Kasumi-1 (cell line): Measurements from ENCODE around the gene CLCNKB.
"Not testable (repeated sequence)": the region's sequence is repeated elsewhere in the genome, so short reads cannot be mapped to it uniquely, and the experiment has no call there.

Source experiments
- DNase-seq, 2 experiments: peaks; one replicate each; lab custom pipeline; 2025; lab: John Stamatoyannopoulos, UW

The CLCNKB gene

DNA sequence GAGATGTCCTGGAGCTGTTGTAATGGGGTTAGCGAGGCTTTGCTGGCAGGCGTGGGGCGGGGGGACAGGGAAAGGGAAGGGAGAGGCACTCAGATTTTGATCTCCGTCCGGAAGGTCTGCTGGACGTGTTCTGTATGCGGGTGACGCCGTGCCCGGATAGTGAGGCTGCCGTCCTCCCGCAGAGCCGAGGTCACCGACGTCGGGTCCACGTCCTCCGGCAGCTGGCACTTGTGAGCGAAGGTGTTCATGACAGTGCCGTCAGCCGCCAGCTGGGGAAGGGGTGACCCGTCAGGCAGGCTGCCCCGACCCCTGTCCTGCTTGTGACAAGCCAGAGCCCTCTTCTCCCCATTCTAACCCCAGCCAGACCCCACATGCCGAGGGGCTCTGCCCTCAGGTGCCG, 28.1 kb upstream of the CLCNKB start:
- DNase-seq = no peak

DNA sequence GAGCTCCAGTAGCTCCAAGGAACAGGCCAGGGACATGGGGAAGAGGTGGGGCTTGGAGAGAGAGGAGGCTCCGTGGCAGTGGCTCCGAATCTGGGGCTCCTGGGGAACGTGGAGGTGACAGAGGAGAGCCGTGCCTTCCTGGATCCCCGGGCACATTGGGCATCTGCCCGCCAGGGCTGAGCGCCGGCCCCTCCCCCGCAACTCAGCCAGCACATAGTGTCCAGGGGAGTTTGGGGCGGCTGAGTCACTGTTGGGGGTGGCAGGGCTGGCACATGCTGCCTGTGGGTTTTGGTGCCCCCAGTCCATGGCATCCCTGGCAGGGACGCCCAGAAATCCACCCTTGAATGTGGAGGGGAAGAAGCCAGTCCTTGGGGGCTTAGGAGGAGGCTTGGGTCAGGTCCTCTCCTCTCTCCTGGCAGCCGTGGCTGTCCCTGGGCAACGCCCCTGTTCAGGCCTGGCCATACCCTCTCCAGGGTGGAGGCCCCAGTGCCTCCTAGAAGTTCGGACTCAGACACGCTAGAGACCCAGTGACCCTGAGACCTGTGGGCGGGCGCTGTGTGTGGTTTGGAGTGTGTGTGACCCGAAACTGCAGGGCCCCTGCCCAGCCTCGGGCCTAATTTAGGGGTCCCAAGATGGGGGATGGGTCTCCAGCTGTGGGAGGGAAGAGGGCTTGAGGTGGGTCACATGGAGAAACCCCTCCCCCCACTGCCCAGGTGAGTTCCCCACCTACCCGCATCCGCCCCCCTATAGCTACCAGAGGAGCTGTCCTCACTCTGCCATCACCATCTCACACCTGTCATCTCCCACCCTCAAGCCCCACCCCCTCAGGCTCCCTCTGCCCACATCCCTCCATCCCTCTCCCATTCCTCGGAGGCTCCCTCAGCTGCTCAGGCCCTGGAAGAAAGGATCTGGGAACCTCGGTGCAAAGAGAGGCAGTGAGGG, 27.4 kb upstream of the CLCNKB start:
- DNase-seq = no peak

DNA sequence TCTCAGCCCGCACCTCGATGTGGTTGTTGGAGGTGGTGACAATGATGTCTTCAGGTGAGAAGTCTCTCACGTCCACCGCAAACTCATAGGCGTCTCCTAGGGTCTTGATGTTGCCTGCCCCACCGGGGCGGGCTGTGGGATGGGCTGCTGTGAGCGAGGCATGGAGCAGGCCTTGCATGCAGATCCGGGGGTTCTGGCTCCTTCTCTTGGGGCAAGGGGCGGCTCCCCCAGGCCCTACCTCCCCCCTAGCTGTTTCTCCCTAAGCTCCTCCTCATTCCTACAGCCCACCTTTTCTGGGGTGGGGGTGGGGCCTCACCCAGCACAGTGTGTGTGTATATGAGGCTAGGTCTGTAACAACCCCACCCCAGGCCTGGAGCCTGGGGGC, 26.5 kb upstream of the CLCNKB start:
- no peak for DNase-seq

GRCh38 chr1:16017461-16018303, 25.9 kb upstream of the CLCNKB start, which contains the start of gene HSPB7:
Gene HSPB7, minus strand, starts transcription at chr1:16018043. Its CDS starts 80 bp downstream, at chr1:16017963.
- DNase-seq = no peak

DNA sequence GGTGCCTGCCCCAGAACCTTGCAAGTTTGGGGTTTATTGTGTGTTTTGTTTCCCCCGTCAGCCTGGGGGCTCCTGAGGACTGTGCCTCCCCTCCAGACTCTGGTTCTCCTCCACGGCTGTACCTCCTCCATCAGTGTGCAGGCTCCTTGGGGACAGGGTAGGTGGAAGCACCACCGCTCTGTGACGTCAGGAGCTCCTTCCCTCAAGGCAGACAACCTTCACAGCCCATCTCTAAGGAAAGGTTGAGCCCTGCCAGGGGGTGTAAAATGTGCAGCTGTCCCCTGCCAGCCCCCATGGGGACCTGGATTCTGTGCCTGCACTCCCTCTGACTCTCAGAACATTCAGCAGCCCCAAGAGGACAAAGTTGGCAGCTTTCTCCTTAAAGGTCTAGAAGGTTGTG, 25.3 kb upstream of the CLCNKB start:
- DNase-seq = no peak

GRCh38 chr1:16018749-16019643, 24.6 kb upstream of the CLCNKB start:
- DNase-seq = no peak

GRCh38 chr1:16019644-16020277, 23.8 kb upstream of the CLCNKB start:
- no peak for DNase-seq

GRCh38 chr1:16020325-16020724, 23.3 kb upstream of the CLCNKB start:
- no peak for DNase-seq

DNA sequence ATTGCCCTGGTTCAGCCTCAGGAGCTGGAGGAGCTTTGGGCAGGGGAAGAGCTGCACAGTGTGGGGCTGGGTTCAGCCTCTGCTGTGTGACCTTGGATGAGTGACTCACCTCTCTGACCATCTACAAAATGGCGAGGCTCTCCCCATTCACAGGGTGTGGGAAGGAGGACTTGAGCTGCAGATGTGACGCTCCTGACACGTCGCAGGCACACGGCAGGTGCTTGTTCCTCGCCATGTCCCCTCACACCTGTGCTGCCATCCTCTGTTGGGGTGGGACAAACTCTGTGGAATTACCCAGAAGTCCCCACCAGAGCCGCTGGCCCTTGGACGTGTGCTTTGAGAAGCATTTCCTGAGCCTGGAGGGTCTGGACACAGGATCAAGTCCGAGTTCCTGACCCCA, 22.7 kb upstream of the CLCNKB start:
- DNase-seq = not testable (repeated sequence)

GRCh38 chr1:16021681-16022080, 21.9 kb upstream of the CLCNKB start, which contains the start of gene CLCNKA:
Gene CLCNKA, plus strand, starts transcription at chr1:16022036. Its CDS starts 584 bp downstream, at chr1:16022620.
- DNase-seq = no peak

DNA sequence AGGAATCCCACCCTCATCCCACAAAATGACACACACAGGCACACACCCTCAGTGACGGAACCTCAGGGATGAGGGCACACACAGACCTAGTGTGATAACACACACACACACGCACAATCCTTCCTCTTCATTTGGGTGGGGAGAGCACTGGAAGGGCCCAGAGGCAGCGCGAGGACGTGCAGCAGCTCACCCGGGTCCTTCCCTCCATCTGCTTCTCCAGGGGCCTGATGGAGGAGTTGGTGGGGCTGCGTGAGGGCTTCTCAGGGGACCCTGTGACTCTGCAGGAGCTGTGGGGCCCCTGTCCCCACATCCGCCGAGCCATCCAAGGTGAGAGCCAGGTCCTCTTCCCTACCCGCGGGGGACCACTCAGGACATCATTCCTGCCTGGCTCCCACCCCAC, 21.2 kb upstream of the CLCNKB start:
- DNase-seq = no peak

GRCh38 chr1:16023050-16023653, 20.4 kb upstream of the CLCNKB start:
- DNase-seq = no peak

DNA sequence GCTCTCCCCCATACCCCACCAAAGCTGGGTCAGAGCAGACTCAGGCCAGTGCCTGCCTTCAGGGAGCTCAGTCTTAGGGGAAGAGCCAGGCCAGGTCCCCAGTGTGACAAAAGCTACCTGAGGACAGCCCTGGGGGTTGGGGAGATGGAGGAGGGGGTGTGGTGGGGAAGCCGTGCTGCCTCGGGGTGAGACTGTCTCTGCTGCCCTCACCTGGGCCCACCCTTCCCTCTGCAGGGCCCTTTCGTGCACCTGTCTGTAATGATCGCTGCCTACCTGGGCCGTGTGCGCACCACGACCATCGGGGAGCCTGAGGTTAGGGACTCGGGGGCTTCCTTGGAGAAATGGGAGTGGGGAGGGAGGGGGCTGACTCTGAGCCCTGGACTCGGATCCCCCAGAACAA, 17.3 kb upstream of the CLCNKB start:
- not testable (repeated sequence) for DNase-seq

GRCh38 chr1:16026723-16027484, 16.7 kb upstream of the CLCNKB start:
- DNase-seq = peak in 1 of 2 experiments; percentile 6

- DNase-seq = no peak
Measured at GRCh38 chr1:16028237-16029002, 15.2 kb upstream of the CLCNKB start.

- not testable (repeated sequence) for DNase-seq
Measured at GRCh38 chr1:16029003-16029268, 14.6 kb upstream of the CLCNKB start.

DNA sequence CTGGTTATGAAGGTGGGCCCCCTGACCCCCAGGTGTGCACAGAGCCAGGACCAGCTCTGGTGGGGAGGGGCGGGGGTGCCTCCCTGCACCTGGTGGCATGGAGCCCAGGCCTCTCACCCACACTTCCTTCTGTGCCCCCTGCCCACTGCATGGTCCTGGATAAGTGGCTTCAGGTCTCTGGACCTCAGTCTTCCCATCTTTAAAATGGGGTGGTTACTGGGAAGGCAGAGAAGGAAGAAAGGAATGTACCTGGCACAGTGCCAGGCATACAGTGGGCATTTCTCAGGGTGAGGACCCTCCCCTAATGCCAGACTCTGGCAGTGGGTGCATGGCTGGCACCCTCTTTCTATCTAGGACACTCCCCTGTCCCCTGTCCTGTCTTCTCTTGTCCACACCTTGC, 14.3 kb upstream of the CLCNKB start:
- no peak for DNase-seq

DNA sequence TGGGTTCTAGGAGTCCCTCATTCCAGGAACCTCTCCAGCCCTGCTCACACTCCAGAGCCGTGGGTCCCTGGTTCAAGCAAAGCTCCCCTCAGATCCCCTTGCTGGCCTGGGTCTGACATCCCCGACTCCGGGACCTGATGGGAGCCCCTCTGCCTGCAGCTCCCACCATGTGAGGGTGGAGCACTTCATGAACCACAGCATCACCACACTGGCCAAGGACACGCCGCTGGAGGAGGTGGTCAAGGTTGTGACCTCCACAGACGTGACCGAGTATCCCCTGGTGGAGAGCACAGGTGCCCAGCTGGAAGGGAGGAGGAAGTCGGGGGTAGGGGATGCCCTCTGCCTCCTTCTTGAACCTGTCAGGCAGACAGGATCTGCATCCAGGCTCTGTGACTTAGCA, 12.0 kb upstream of the CLCNKB start:
- DNase-seq = no peak

DNA sequence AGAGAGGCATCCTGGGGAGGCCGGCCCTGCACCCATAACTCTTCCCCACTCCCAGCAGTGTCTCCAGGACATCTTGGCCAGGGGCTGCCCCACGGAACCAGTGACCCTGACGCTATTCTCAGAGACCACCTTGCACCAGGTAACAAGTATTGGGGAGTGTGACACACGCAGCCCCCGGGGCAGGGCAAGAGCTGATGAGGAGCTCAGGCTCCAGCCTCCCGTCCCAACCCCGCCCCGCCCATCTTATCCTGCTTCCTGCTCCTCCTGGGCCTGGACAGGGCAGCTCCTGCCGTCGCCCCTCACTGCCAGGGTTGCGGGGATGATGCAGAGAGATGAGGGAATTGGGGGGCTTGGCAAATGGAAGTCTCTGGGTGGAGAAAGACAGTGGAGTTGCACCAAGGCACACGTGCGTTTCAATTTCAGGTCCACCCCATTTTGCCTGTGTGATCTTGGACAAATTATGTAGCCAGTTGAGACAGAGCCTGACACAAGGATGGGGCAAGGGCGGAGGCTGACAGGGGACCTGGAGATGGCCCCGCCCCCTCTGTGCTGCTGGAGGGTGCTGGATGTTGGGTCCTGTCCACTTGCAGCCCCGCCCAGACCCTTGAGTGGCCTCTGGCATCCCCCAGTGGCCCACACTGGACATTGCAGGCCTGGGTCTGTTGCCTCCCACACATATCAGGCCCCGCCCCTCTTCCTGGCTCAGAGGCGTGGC, 11.0 kb upstream of the CLCNKB start:
- peak; percentile 35 to 62 for DNase-seq
